Measurements from ENCODE around the gene EMC10. TPM values are rescaled to one million over a fixed set of nuclear protein-coding genes. Genes with fewer than 3 reads are reported as not detected.

Gene EMC10
- total RNA-seq, 1 experiment from 2014 or later, result 228 TPM

DNA sequence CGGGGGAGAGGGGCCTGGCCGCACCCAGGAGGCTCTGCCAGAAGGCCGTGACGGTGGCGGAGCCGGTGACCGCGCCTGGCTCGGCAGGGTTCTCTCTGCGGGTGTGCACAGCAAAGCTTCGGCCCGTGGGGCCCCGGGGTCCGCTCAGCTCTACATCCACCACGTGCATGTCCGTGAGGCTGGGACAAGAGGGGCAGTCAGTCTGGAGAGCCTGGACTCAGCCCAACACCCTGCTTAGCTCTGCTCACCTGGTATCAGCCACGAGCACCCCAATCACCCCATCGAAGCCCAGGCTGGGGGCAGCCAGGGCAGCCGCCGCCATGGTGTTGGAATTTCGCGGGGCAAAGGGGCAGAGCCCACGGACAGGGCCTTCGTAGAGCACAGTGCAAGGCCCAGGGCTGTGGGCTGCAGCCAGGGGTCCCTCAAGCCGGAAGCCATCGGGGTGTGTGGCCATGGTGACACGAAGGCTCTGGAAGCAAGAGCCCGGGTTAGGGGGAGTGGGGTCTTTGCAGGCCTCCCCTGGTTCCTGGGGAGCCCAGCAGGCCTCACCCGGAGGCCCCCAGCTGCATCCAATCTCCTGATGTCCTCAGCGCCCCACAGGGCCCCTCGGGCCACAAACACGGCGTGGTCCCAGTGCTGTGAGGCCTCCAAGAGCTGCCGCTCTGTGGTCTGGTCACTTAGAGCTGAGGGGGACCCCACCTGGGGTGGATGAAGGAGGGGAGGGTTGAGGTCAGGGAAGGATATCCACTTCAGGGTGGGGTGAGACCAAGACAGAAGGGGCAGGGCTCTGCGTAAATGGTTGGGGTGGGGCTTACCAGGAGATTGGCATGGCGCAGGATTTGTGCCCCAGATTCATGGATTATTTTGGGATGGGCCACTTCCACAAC is 36.0 kb downstream of the EMC10 start:
- H3K9me3 ChIP-seq (ENCODE audit: low read length), result no peaks in the 10 kb centered on the region
- no peaks in the 10 kb centered on the region for H3K27me3 ChIP-seq (ENCODE audit: low read length)
- no peak overlapping the region for H3K9ac ChIP-seq (ENCODE audit: low read length)
- no peak for TF ChIP-seq EZH2 (IDR thresholded peaks at IDR 0.05; ENCODE audit: low read length, unreplicated experiment)
- TF ChIP-seq, protein P1, sequence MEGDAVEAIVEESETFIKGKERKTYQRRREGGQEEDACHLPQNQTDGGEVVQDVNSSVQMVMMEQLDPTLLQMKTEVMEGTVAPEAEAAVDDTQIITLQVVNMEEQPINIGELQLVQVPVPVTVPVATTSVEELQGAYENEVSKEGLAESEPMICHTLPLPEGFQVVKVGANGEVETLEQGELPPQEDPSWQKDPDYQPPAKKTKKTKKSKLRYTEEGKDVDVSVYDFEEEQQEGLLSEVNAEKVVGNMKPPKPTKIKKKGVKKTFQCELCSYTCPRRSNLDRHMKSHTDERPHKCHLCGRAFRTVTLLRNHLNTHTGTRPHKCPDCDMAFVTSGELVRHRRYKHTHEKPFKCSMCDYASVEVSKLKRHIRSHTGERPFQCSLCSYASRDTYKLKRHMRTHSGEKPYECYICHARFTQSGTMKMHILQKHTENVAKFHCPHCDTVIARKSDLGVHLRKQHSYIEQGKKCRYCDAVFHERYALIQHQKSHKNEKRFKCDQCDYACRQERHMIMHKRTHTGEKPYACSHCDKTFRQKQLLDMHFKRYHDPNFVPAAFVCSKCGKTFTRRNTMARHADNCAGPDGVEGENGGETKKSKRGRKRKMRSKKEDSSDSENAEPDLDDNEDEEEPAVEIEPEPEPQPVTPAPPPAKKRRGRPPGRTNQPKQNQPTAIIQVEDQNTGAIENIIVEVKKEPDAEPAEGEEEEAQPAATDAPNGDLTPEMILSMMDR (conservative IDR thresholded peaks at IDR 0.05; ENCODE audit: low read depth, low read length), result no peak
- H2AFZ ChIP-seq (ENCODE audit: low read length), result no peak overlapping the region
- H3K9me2 ChIP-seq (replicated peaks; ENCODE audit: low read length), result no peaks in the 10 kb centered on the region
- BruUV-seq (replicated peaks), result no TSS peak
- H3K36me3 ChIP-seq (ENCODE audit: low read depth, low read length), result no peaks in the 10 kb centered on the region
- no peaks in the 10 kb centered on the region for H4K20me1 ChIP-seq (ENCODE audit: low read length)
- no peak for ATAC-seq
- no peak overlapping the region for H3K27ac ChIP-seq (ENCODE audit: low read length)
- H3K4me2 ChIP-seq (ENCODE audit: low read length), result no peak overlapping the region
- H3K79me2 ChIP-seq (ENCODE audit: low read length), result 0 out of 2 replicates have a peak, but pooled peaks cover 3% of the 10 kb centered on the region
- DNase-seq, result no peak
- ChIA-PET POLR2A (ENCODE audit: unreplicated experiment) (no interaction called here), CTCF (no interaction called here)
- no peak overlapping the region for H3K4me3 ChIP-seq (ENCODE audit: low read length)
- intact Hi-C loops (cut with micrococcal nuclease), result no loop called here
- peaks cover 10% of the 10 kb centered on the region; the same call in 1 of the 2 replicates for H3K4me1 ChIP-seq (ENCODE audit: insufficient read depth, low read length)
- no peaks in the 10 kb centered on the region for H3F3A ChIP-seq (ENCODE audit: low read length, unreplicated experiment)

DNA sequence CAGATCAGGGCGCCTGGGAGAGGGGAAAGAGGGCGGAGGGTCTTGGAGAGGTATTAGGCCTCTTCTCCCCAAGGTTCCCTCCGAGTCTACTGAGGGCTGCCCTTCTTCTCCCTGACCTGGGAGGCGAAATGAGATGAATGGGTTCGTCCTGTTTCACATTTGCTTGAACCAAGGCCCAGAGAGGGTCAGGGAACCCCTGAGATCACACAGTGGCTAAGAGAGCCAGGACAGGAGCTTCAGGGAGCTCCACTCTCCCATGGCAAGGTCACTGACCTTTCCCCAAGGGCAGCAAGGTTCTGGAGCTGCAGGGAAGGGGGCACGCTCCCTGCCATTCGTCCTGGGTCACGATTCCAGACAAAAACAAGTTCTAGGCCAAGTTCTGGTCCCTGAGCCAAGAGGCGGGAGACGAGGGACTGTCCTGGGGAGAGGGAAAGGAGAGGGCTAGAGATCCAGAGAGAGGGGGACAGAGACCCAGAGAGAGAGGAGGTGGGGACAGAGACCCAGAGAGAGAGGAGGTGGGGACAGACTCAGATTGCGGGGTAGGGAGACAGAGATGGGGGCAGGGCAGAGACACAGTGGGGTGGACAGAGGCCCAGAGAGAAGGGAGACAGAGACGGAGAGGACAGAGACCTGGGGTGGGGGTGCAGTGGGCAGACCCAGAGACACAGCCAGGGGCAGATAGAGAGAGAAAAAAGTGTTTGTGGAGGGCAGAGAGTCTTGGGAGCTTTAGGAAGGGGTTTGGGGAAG is 36.9 kb downstream of the EMC10 start:
- TF ChIP-seq EZH2 (IDR thresholded peaks at IDR 0.05; ENCODE audit: low read length, unreplicated experiment), result no peak
- TF ChIP-seq, protein P1 (conservative IDR thresholded peaks at IDR 0.05; ENCODE audit: low read depth, low read length), result no peak
- no peak for TF ChIP-seq EZH2phosphoT487 (IDR thresholded peaks at IDR 0.05; ENCODE audit: borderline replicate concordance, low read length)
- POLR2A ChIA-PET (ENCODE audit: unreplicated experiment), result no interaction called here
- CTCF ChIA-PET, result no interaction called here
- no peaks in the 10 kb centered on the region for H3K36me3 ChIP-seq (ENCODE audit: low read depth, low read length)
- ATAC-seq (no peak), DNase-seq (no peak)
- no TSS peak for BruUV-seq (replicated peaks)
- no peak overlapping the region for H3K4me3 ChIP-seq (ENCODE audit: low read length)
- no peaks in the 10 kb centered on the region for H3K9me3 ChIP-seq (ENCODE audit: low read length)
- no peaks in the 10 kb centered on the region for H3F3A ChIP-seq (ENCODE audit: low read length, unreplicated experiment)
- H2AFZ ChIP-seq (ENCODE audit: low read length), result no peak overlapping the region
- H3K4me2 ChIP-seq (ENCODE audit: low read length), result no peak overlapping the region
- H3K27me3 ChIP-seq (ENCODE audit: low read length), result no peaks in the 10 kb centered on the region
- H3K9me2 ChIP-seq (replicated peaks; ENCODE audit: low read length), result no peaks in the 10 kb centered on the region
- no peak overlapping the region for H3K27ac ChIP-seq (ENCODE audit: low read length)
- H3K9ac ChIP-seq (ENCODE audit: low read length), result no peak overlapping the region
- H3K4me1 ChIP-seq (ENCODE audit: insufficient read depth, low read length), result peaks cover 10% of the 10 kb centered on the region; the same call in 1 of the 2 replicates
- H3K79me2 ChIP-seq (ENCODE audit: low read length), result 0 out of 2 replicates have a peak, but pooled peaks cover 3% of the 10 kb centered on the region
- no peaks in the 10 kb centered on the region for H4K20me1 ChIP-seq (ENCODE audit: low read length)
- intact Hi-C loops (cut with micrococcal nuclease), result no loop called here
